Measurements from ENCODE around the gene CXCR5.

The CXCR5 gene

GRCh38 chr11:118894192-118894591, 10.5 kb downstream of the CXCR5 start:
- TF ChIP-seq CEBPB (IDR thresholded peaks at IDR 0.05) = no peak
- TF ChIP-seq NFIC (IDR thresholded peaks at IDR 0.05) = no peak
- TF ChIP-seq TAF1 (IDR thresholded peaks at IDR 0.05; ENCODE audit: low read depth) = no peak
- TF ChIP-seq ZBTB7A (IDR thresholded peaks at IDR 0.05; ENCODE audit: low read depth) = no peak
- TF ChIP-seq TEAD4 (IDR thresholded peaks at IDR 0.05) = no peak
- no peak for TF ChIP-seq MAX (IDR thresholded peaks at IDR 0.05)
- TF ChIP-seq YY1 (IDR thresholded peaks at IDR 0.05; ENCODE audit: low read depth) = no peak
- TF ChIP-seq EP300 (IDR thresholded peaks at IDR 0.05; ENCODE audit: borderline replicate concordance) = no peak
- TF ChIP-seq CREB1 (IDR thresholded peaks at IDR 0.05; ENCODE audit: low read depth) = no peak
- no peak for TF ChIP-seq REST (IDR thresholded peaks at IDR 0.05; ENCODE audit: low read depth)
- TF ChIP-seq USF1 (IDR thresholded peaks at IDR 0.05) = no peak
- no peak for TF ChIP-seq TCF12 (IDR thresholded peaks at IDR 0.05; ENCODE audit: low read depth)
- no peak for TF ChIP-seq FOXM1 (IDR thresholded peaks at IDR 0.05; ENCODE audit: borderline replicate concordance, low read depth)
- no peak for TF ChIP-seq EGR1 (IDR thresholded peaks at IDR 0.05)
- TF ChIP-seq RAD21 (IDR thresholded peaks at IDR 0.05; ENCODE audit: low read depth) = no peak

GRCh38 chr11:118895093-118896039, 11.7 kb downstream of the CXCR5 start:
- TF ChIP-seq ZBTB7A (IDR thresholded peaks at IDR 0.05; ENCODE audit: low read depth) (no peak), NFIC (IDR thresholded peaks at IDR 0.05) (no peak), TAF1 (IDR thresholded peaks at IDR 0.05; ENCODE audit: low read depth) (no peak), TCF12 (IDR thresholded peaks at IDR 0.05; ENCODE audit: low read depth) (no peak), CREB1 (IDR thresholded peaks at IDR 0.05; ENCODE audit: low read depth) (no peak), EP300 (IDR thresholded peaks at IDR 0.05; ENCODE audit: borderline replicate concordance) (no peak), REST (IDR thresholded peaks at IDR 0.05; ENCODE audit: low read depth) (no peak), MAX (IDR thresholded peaks at IDR 0.05) (no peak), EGR1 (IDR thresholded peaks at IDR 0.05) (no peak), TEAD4 (IDR thresholded peaks at IDR 0.05) (no peak), USF1 (IDR thresholded peaks at IDR 0.05) (no peak), FOXM1 (IDR thresholded peaks at IDR 0.05; ENCODE audit: borderline replicate concordance, low read depth) (no peak), RAD21 (IDR thresholded peaks at IDR 0.05; ENCODE audit: low read depth) (no peak)

- TF ChIP-seq TAF1 (IDR thresholded peaks at IDR 0.05; ENCODE audit: low read depth) = no peak
- TF ChIP-seq NFIC (IDR thresholded peaks at IDR 0.05) = no peak
- no peak for TF ChIP-seq TEAD4 (IDR thresholded peaks at IDR 0.05)
- no peak for TF ChIP-seq ZBTB7A (IDR thresholded peaks at IDR 0.05; ENCODE audit: low read depth)
- no peak for TF ChIP-seq FOXM1 (IDR thresholded peaks at IDR 0.05; ENCODE audit: borderline replicate concordance, low read depth)
- TF ChIP-seq TCF12 (IDR thresholded peaks at IDR 0.05; ENCODE audit: low read depth) = no peak
- no peak for TF ChIP-seq EP300 (IDR thresholded peaks at IDR 0.05; ENCODE audit: borderline replicate concordance)
- no peak for TF ChIP-seq CEBPB (IDR thresholded peaks at IDR 0.05)
- no peak for TF ChIP-seq YY1 (IDR thresholded peaks at IDR 0.05; ENCODE audit: low read depth)
- TF ChIP-seq REST (IDR thresholded peaks at IDR 0.05; ENCODE audit: low read depth) = no peak
- TF ChIP-seq MAX (IDR thresholded peaks at IDR 0.05) = no peak
- TF ChIP-seq EGR1 (IDR thresholded peaks at IDR 0.05) = no peak
- TF ChIP-seq RAD21 (IDR thresholded peaks at IDR 0.05; ENCODE audit: low read depth) = no peak
These were observed 12.8 kb downstream of the CXCR5 start for GRCh38 chr11:118896472-118896913.

Measured in Ishikawa (cell line).